ENCODE data around the gene PRKCE.

The PRKCE gene

DNA sequence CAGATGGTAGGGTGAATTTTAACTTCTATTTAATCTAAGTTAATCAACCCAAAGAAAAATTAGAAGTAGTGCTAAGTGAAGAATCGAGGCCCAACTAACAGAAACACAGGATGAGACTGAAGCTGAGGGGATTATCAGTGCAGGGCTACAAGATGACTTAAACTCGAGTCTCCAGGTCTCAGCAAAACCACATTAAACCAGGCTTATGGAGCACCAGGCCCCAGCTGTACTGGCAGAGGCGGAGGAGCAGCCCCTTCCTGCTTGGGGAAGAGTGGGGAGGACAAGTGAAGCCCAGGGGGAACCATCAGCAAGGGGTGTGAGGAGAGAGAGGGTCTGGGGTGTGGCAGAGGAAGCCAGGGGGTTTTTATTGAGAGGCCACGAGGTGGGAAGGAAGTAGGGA, 509.8 kb downstream of the PRKCE start:
- peaks cover 13% of the 10 kb centered on the region for H3K4me1 ChIP-seq (ENCODE audit: control insufficient read depth, insufficient read depth, low read length, poor library complexity, severe bottlenecking)
- 87 to 94% methylated on average over 2 to 3 of the region's 4 CpGs for WGBS, 2 experiments (ENCODE audit: insufficient coverage in 2 of 2)
- H3K27ac ChIP-seq (ENCODE audit: low read depth, low read length, severe bottlenecking), result no peak overlapping the region

DNA sequence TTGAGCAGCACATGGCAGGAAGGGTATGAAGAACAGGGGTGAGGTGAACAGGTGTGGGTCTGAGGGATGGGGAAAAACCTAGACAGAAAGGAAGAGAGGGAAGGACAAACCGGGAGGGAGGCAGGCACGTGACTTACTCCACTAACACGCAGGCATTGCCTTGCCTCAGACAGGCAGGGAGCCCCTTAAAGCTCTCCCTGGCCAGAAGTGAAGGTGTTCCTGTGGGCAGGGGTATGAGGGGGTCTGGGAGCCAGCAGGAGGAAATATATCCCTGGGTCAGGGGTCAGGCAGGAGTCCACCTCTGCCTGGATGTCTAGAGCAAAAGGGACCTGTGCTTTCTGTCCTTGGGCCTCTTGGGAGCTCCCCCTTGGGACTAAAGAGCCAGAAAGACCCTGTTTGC, 510.4 kb downstream of the PRKCE start:
- Histone ChIP-seq H3K9me3 (ENCODE audit: control insufficient read depth, low read length) (no peaks in the 10 kb centered on the region), H3K4me3 (ENCODE audit: extremely low read depth, insufficient read depth, low read length, poor library complexity, severe bottlenecking) (no peak overlapping the region), H3K27ac (ENCODE audit: low read depth, low read length, severe bottlenecking) (no peak overlapping the region), H3K36me3 (ENCODE audit: control insufficient read depth, insufficient read depth, low read length) (peaks cover 62% of the 10 kb centered on the region), H3K4me1 (ENCODE audit: control insufficient read depth, insufficient read depth, low read length, poor library complexity, severe bottlenecking) (peaks cover 13% of the 10 kb centered on the region)
- WGBS, 2 experiments (ENCODE audit: insufficient coverage in 2 of 2), result 90 to 92% methylated on average over 3 of the region's 3 CpGs

More for the DNA sequence above, 509.8 kb downstream of the PRKCE start:
- no peaks in the 10 kb centered on the region for H3K9me3 ChIP-seq (ENCODE audit: control insufficient read depth, low read length)
- no peak overlapping the region for H3K4me3 ChIP-seq (ENCODE audit: extremely low read depth, insufficient read depth, low read length, poor library complexity, severe bottlenecking)
- peaks cover 61% of the 10 kb centered on the region for H3K36me3 ChIP-seq (ENCODE audit: control insufficient read depth, insufficient read depth, low read length)

DNA sequence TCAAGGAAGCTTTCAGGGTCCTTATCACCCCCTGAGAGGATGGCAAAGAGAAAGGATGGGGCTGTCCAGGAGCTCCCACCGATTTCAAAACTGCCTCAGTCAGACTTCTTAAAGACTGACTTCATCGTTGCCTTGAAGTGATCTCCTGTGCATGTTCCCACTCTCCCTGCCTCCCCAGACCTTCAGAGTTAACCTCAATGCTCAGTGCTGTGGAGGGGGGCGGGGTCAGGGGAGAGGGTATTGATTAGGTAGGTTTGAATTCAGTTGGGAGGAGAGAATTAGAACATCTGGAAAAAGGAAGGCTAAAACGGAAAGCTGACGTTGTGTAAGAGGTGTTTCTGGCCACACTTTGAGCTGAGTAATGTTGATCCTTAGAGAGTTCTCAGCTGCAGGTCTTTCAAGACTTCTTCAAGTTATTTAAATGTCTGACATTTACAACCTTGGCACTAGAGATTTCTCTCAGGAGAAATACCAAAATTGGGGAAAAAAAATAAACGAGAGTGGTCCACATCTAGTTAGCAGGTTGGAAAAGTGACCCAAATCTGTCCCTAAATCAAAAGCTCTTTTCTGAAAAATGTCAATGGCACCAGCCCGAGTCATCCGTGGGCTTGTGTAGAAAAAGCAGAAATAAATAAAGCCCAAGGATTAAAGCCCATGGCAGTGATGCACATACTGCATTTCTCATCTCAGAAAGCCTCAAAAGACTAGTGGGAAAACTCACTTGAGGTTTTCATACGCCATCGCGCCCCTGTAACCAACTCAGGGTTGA, 511.0 kb downstream of the PRKCE start:
- no peaks in the 10 kb centered on the region for H3K9me3 ChIP-seq (ENCODE audit: control insufficient read depth, low read length)
- H3K4me1 ChIP-seq (ENCODE audit: control insufficient read depth, insufficient read depth, low read length, poor library complexity, severe bottlenecking), result peaks cover 15% of the 10 kb centered on the region
- no peak overlapping the region for H3K4me3 ChIP-seq (ENCODE audit: extremely low read depth, insufficient read depth, low read length, poor library complexity, severe bottlenecking)
- 90% methylated on average over 7 to 8 of the region's 11 CpGs for WGBS, 2 experiments (ENCODE audit: insufficient coverage in 2 of 2)
- H3K27ac ChIP-seq (ENCODE audit: low read depth, low read length, severe bottlenecking), result no peak overlapping the region
- H3K36me3 ChIP-seq (ENCODE audit: control insufficient read depth, insufficient read depth, low read length), result peaks cover 59% of the 10 kb centered on the region

DNA sequence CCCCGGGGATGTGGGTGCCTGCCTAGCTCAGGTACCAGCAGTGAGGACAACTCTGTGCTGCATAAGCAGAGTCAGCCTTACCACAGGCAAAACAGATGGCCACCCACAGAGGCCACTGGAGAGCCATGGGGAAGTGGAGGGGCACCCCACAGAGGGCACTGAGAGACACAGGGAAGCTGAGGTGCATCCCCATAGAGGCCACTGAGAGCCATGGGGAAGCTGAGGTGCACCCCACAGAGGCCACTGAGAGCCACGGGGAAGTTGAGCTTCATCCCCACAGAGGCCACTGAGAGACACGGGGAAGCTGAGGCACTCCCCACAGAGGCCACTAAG, 511.6 kb downstream of the PRKCE start:
- Histone ChIP-seq H3K4me3 (ENCODE audit: extremely low read depth, insufficient read depth, low read length, poor library complexity, severe bottlenecking) (no peak overlapping the region), H3K27ac (ENCODE audit: low read depth, low read length, severe bottlenecking) (no peak overlapping the region)
- WGBS, 2 experiments (ENCODE audit: insufficient coverage in 2 of 2), result 100% methylated on average over 1 to 2 of the region's 3 CpGs

DNA sequence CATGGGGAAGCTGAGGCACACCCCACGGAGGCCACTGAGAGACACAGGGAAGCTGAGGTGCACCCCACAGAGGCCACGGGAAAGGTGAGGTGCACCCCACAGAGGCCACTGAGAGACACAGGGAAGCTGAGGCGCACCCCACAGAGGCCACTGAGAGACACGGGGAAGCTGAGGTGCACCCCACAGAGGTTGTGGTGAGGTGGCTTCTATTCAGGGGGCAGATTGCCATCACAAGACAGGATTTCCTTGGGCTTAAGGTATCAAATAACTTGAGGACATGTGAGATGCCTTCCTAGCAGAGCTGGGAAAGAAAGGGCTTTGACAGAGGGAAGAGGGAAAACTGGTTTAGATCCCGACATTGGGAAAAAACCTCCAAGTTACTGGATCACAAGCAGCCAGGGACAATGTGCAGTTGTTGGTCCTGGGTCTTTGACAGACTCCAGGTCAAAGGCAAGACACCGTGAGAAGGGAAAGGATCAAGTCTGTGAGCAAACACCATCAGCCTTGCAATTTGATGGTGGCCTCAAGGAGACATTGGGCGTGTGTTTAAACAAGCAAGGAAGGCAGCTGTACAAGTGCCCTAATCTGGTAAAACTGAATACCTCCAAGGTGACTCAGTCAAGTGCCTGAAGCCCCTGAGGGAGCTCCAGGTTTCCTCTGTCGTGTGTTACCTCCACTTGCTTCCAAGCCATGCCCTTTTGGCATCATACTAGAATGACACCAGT, 512.5 kb downstream of the PRKCE start:
- peaks cover 64% of the 10 kb centered on the region for H3K36me3 ChIP-seq (ENCODE audit: control insufficient read depth, insufficient read depth, low read length)
- peaks cover 29% of the 10 kb centered on the region for H3K4me1 ChIP-seq (ENCODE audit: control insufficient read depth, insufficient read depth, low read length, poor library complexity, severe bottlenecking)
- H3K27ac ChIP-seq (ENCODE audit: low read depth, low read length, severe bottlenecking), result no peak overlapping the region
- WGBS, 2 experiments (ENCODE audit: insufficient coverage in 2 of 2), result 78 to 79% methylated on average over 7 to 8 of the region's 8 CpGs
- H3K4me3 ChIP-seq (ENCODE audit: extremely low read depth, insufficient read depth, low read length, poor library complexity, severe bottlenecking), result no peak overlapping the region
- H3K9me3 ChIP-seq (ENCODE audit: control insufficient read depth, low read length), result no peaks in the 10 kb centered on the region

More for the DNA sequence above, 511.6 kb downstream of the PRKCE start:
- peaks cover 63% of the 10 kb centered on the region for H3K36me3 ChIP-seq (ENCODE audit: control insufficient read depth, insufficient read depth, low read length)
- H3K4me1 ChIP-seq (ENCODE audit: control insufficient read depth, insufficient read depth, low read length, poor library complexity, severe bottlenecking), result peaks cover 20% of the 10 kb centered on the region
- no peaks in the 10 kb centered on the region for H3K9me3 ChIP-seq (ENCODE audit: control insufficient read depth, low read length)

DNA sequence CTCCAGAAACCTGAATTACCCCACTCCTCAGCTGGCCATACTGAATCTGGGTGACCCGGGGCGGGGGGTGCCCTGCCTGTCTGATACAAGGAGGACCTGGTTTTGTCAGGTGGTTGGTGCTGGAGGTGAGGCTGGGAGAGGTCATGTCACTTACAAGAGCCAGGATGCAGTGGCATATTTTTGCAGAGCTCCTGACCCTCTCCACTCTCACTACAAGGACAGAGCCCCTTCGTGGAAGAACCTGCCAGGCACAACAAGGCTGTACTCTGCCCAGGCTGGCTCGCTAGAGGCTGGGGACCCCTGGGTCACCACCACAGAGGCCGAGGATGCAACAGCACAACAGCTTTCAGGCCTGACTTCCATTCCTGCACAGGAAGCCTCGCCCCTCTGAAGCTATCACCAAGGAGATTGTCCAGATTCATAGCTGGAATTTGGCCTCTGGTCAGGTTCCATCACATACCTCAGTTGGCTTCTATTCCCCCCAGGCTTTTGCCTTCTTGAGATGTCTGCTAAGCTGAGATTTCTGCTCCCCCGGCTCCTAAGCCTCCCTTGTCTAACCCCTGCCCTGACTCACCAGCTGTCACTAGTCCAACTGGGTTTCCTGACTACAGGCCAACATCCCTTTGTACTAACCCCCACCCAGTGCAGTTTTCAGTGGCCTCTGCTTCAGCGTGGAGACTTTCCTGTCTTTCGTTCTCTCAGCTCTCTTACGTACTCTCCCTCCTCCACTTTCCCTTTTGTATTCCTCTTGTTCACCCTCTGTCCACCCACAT, 513.2 kb downstream of the PRKCE start:
- no peak overlapping the region for H3K4me3 ChIP-seq (ENCODE audit: extremely low read depth, insufficient read depth, low read length, poor library complexity, severe bottlenecking)

DNA sequence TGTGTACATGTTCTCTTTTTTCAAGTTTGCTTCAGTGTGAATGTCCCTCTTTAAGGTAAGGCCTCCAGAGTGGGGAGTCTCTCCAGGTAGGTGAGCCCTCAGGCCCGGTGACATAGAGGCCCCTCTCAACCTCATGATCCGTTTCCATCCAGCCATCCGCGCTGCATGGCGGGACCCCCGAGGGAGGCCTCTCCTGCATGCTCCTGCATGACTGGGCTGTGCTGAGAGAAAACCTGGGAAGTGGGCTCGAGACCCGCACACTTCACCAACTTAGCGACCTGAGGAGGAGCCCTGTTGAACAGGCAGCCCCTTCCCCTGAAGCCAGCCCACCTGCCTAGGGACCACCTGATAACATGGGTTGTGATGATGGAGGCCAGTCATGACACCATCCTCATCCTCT, 514.4 kb downstream of the PRKCE start:
- no peaks in the 10 kb centered on the region for H3K9me3 ChIP-seq (ENCODE audit: control insufficient read depth, low read length)
- no peak overlapping the region for H3K4me3 ChIP-seq (ENCODE audit: extremely low read depth, insufficient read depth, low read length, poor library complexity, severe bottlenecking)
- peaks cover 46% of the 10 kb centered on the region for H3K4me1 ChIP-seq (ENCODE audit: control insufficient read depth, insufficient read depth, low read length, poor library complexity, severe bottlenecking)
- H3K36me3 ChIP-seq (ENCODE audit: control insufficient read depth, insufficient read depth, low read length), result peaks cover 46% of the 10 kb centered on the region
- 88 to 99% methylated on average over 7 to 9 of the region's 9 CpGs for WGBS, 2 experiments (ENCODE audit: insufficient coverage in 2 of 2)
- no peak overlapping the region for H3K27ac ChIP-seq (ENCODE audit: low read depth, low read length, severe bottlenecking)

More for the DNA sequence above, 513.2 kb downstream of the PRKCE start:
- Histone ChIP-seq H3K36me3 (ENCODE audit: control insufficient read depth, insufficient read depth, low read length) (peaks cover 57% of the 10 kb centered on the region), H3K4me1 (ENCODE audit: control insufficient read depth, insufficient read depth, low read length, poor library complexity, severe bottlenecking) (peaks cover 36% of the 10 kb centered on the region), H3K27ac (ENCODE audit: low read depth, low read length, severe bottlenecking) (peak overlapping the region; percentile 29), H3K9me3 (ENCODE audit: control insufficient read depth, low read length) (no peaks in the 10 kb centered on the region)
- 84 to 92% methylated on average over 8 of the region's 10 CpGs for WGBS, 2 experiments (ENCODE audit: insufficient coverage in 2 of 2)

DNA sequence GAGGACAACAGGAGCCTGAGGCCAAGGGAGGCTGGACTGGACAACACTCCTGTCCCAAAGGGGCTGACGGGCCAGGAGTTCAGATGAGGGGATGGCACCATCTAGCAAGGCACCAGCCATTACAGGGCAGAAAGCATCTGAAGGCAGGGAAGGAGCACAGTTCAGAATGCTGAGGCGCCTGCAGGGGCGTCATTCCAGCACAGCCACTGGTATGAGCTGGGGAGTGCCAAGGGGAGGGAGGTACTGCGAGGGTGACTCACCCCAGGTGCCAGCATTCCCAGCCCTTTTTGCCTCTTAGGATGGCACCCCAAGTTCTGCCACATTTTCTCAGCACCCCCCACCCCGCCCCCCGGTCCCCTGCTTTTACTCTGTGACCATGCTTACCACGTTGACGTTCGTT, 515.9 kb downstream of the PRKCE start:
- WGBS, 2 experiments (ENCODE audit: insufficient coverage in 2 of 2), result 91 to 95% methylated on average over 4 to 8 of the region's 9 CpGs
- Histone ChIP-seq H3K36me3 (ENCODE audit: control insufficient read depth, insufficient read depth, low read length) (peaks cover 44% of the 10 kb centered on the region), H3K4me1 (ENCODE audit: control insufficient read depth, insufficient read depth, low read length, poor library complexity, severe bottlenecking) (peaks cover 53% of the 10 kb centered on the region), H3K4me3 (ENCODE audit: extremely low read depth, insufficient read depth, low read length, poor library complexity, severe bottlenecking) (no peak overlapping the region), H3K9me3 (ENCODE audit: control insufficient read depth, low read length) (no peaks in the 10 kb centered on the region), H3K27ac (ENCODE audit: low read depth, low read length, severe bottlenecking) (no peak overlapping the region)

DNA sequence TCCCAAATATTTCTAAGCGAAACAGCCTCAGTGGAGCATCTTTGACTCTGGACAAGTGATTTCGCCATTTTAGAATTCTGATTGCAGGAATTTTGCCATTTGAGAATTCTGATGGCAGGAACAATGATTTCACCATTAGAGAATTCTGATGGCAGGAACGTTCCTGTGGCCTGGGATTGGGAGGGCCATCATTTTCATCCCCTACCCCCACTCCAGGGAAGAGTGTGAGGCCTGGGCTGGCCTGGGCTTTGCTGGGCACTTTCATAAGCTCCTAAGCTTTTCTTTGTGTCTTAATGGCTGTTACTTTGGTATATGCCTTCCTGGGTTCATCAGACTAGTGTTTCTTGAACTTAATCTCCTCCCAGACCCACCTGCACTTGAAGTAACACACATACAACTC, 516.4 kb downstream of the PRKCE start:
- peaks cover 41% of the 10 kb centered on the region for H3K36me3 ChIP-seq (ENCODE audit: control insufficient read depth, insufficient read depth, low read length)
- peaks cover 53% of the 10 kb centered on the region for H3K4me1 ChIP-seq (ENCODE audit: control insufficient read depth, insufficient read depth, low read length, poor library complexity, severe bottlenecking)
- H3K9me3 ChIP-seq (ENCODE audit: control insufficient read depth, low read length), result no peaks in the 10 kb centered on the region
- 91 to 94% methylated on average over 2 to 3 of the region's 3 CpGs for WGBS, 2 experiments (ENCODE audit: insufficient coverage in 2 of 2)
- H3K27ac ChIP-seq (ENCODE audit: low read depth, low read length, severe bottlenecking), result no peak overlapping the region
- no peak overlapping the region for H3K4me3 ChIP-seq (ENCODE audit: extremely low read depth, insufficient read depth, low read length, poor library complexity, severe bottlenecking)

DNA sequence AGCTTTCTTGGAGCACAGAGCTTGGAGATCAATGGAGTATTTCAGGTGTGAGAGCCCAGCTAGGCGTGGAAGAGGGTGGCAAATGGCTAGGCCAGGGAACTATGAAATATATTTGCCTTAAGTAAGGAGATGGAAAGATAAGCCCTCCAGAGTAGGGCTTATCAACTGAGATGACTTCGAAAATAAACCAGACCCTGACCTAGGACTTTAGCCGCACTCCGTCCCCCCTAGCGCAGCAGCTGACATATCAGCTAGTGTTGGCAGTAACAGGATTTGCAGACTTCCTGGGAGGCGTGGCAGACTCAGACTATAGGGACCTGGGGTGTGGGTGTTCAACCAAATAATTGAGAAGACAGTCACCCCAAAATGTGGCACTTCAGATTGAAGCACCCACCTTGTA, 518.0 kb downstream of the PRKCE start:
- peaks cover 36% of the 10 kb centered on the region for H3K36me3 ChIP-seq (ENCODE audit: control insufficient read depth, insufficient read depth, low read length)
- H3K4me1 ChIP-seq (ENCODE audit: control insufficient read depth, insufficient read depth, low read length, poor library complexity, severe bottlenecking), result peaks cover 48% of the 10 kb centered on the region
- WGBS, 2 experiments (ENCODE audit: insufficient coverage in 2 of 2), result 88% methylated on average over 3 to 6 of the region's 6 CpGs
- no peak overlapping the region for H3K27ac ChIP-seq (ENCODE audit: low read depth, low read length, severe bottlenecking)
- H3K4me3 ChIP-seq (ENCODE audit: extremely low read depth, insufficient read depth, low read length, poor library complexity, severe bottlenecking), result no peak overlapping the region
- no peaks in the 10 kb centered on the region for H3K9me3 ChIP-seq (ENCODE audit: control insufficient read depth, low read length)
